GM18526 (cell line): ENCODE data around the gene MMS19.

Experiments
- POLR2A ChIP-seq: IDR thresholded peaks from 3 replicates; pipeline ENCODE4 v1.6.1; 2011; ENCODE audit not compliant: insufficient read length; ENCODE audit errors: extremely low read depth

MMS19 gene

DNA sequence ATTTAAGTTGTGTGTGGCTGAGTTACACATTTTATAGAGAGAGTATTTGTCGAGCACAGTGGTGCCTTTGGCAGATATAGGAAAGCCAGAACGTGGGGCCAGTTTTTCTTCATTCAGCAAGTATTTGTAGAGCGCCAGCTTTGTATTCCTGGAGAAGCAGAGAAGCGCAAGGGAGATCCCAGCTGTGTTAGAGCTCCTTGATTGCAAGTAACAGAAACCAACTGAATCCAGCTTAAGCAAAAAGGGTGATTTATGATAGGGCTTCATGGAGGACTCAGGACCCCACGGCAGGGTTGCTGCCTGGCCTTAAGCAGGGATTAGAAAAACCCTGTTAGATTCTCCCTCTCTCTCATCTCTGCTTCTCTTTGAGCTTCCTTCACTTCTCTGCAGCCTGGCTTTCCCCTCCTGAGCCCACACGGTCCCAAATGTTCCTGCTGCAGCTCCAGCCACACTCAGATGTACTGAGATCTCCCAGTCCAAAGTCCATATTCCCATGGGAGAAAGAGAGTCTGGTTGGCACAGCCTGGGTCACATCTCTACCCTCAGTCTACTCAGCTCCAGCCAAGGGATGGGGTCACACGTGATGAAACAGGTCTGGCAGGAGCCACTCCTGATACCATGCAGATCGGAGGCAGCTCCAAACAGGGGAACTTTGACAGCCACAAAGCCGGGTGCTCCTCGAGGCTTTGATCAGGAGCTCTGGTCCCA is 17.2 kb upstream of the MMS19 start:
- no peak for TF ChIP-seq POLR2A

DNA sequence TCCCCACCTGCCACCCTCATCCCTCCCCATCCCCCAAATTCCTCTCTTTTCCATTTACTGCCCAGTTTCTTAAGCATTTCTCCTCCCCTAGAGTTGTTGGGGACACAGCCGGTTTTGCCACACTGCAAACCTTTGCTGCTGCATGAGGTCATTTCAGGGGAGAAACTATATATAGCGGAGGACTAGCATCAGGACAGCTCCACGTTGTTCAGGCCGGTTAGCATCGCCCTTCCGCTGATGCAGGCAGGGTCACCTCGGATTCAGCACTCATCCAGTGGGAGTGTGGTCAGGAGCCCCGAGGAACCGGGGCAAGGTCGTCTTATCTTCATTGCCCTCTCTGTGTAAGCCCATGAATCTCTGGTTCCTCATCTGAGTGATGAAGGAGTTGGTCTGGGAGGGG is 16.1 kb upstream of the MMS19 start:
- no peak for TF ChIP-seq POLR2A

DNA sequence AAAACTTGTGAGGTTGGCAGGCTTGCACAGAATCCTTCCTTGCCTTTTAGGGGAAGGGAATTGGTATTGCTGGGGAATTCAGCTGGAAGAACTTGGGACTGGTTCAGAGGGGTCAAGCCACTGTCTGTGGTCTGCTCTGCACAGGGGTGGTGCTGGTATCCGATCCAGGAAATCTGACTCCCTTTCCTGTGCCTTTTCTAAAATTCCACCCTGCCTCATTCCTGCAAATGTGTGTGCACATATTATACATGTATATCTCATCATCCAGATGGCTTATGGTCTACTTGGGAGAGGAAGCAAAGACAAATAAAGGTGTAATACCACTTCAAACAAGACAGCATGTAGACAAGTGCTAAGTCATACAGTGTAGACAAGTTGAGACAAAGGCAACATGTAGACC is 14.8 kb upstream of the MMS19 start:
- no peak for TF ChIP-seq POLR2A

DNA sequence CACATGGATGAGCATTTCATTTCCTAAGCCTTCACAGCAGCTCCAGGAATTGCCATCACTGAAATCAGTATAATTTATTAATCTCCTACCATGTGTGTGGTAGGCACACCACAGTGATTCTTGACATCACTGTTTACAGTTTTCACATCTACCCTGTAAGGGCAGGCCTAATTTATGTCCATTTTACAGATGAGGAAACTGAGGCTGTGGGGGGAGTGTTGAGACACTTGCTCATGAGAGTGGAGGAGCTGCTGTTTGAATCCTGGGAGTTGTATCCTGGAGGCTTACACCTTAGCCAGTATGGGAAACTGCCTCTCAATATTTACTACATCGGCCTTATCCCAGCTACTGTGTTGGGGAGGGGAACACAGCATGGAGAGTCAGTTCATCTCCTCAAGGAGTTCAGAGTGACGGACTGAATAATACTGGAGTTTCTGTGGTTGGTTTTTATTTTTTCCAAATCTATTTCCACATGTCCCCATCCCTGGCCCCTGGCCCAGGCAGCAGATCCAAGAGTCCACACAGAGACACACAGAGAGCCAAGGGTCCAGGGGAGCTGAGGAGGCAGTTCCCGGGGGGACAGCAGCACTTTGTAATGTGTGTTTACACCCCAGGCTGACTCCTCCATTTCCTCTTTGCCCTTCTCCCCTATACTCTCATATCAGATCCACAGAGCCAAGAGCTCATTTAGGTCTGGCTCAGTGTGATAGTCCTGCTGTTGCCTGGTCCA is 13.7 kb upstream of the MMS19 start:
- no peak for TF ChIP-seq POLR2A

DNA sequence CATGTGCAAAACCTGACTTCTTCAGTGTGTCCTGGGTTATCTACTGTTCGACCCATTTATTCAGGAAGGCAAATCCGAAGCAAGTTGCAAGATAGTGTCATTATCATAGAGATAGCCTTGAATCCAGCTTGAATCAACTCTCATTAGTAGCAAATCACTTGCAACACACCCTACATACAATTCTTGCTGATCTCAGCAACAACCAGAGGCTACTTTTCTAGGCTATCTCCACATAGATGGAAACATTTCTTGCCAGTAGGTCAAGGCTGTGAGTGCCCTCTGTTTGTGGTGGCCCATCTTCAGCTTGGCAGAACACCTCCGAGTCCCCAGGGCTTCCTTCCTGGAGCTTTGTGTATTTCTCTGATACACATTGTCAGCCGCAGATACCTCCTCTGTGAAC is 12.5 kb upstream of the MMS19 start:
- no peak for TF ChIP-seq POLR2A

DNA sequence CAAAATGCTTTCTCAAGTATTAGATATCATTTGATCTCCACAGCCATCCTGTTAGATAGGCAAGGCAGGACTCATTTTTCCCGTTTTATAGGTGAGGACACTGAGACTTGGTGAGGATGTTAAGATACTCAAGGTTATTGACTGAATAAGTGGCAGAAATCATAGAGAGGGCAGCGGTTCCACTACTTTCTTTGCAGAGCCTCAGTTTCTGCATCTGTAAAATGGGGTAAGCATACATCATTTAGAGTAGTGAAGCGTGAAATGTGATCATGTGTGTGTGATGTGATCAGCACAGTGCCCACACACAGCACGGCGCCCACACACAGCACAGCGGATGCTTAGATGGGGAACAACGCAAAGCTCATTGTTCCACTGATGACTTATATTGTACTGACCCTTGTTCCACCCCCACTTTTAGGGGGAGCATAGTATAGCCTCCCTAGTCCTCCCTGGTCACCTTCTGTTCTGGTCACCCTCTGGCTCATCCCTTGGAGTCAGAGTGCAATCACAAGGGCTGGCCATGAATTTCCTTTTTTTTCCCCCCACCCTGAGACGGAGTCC is 11.0 kb upstream of the MMS19 start:
- no peak for TF ChIP-seq POLR2A

DNA sequence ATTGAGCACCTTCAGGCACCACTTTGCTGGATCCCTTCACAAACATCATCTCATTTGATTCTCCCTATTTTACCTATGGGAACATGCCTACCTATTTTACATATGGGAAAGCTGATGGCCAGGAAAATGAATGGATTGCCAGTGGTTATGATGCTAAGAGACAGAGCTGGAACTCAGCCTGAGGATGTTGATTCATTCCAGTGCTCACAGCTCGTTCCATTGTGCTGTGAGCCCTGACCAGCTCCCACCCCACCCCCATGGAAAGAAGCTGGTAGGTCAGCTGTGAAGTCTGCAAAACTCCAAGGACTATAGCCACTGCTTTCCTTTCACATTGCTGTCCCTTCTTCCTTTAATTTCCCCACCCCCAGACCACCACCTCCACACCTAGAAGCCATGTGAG is 10.1 kb upstream of the MMS19 start:
- TF ChIP-seq POLR2A = no peak

DNA sequence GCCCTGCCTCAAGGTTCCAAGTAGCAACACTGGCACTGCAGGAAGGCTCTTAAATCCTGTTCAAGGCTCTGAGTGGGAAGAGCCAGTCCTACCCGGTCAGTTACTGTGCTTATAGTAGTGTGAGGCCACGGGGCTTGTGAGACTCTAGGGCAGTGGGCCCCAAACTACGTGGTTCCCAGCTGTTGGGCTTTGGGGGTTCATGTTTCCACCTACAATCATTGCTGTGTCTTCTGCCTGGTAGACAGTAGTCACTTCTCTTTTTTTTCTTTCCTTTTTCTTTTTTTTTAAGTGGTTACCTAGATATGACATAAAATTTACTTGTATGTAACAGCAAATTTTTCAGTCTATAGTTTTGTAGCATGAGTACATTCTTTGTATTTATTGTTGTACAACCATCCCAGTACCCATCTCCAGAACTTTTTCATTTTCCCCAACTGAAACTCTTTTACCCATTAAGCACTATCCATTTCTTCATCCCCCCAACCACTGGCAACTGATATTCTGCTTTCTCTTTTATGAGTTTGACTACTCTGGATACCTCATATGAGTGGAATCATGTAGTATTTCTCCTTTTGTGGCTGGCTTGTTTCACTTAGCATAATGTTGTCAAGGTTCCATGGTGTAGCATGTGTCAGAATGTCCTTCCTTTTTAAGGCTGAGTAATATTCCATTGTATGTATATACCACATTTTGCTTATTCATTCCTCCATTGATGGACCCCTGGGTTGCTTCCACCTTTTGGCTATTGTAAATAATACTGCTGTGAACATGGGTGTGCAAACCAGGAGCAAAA is 8.2 kb upstream of the MMS19 start:
- TF ChIP-seq POLR2A = no peak

DNA sequence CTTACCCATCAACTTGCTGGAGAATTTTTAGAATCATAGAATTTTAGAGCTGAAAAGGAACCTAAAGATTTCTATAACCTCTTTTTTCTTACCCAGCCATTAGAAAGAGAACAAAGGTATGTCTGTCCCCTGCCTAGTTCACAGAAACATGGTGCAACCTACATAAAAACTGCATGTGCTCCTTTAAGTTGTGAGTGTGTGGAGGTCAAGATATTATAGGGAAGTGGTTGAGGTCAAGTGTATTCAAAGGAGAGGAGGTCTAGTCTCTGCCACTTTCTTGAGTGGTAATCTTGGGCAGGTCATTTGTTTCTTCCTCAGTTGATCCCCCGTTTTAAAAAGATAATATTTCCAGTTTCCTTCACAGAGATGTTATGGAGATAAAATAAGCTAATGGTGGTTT is 6.9 kb upstream of the MMS19 start:
- TF ChIP-seq POLR2A = no peak

DNA sequence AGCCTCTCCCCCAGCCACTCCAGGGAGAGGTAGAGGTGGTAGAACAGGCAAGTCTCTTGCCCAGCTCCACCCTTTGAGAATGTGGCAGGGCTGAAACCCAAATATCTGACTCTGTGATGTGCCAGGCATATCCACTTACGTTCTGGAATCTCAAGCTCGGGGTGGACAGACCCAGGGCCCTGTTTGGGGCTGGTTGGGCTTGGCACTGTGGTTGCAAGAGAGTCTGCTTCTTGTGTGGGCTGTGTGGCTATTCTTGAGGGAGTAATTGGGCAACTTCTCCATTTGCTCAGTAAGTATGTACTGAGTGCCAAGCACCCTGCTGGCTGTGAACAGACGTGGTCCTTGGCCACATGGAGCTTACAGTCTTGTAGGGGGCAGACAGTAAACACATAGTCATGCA is 5.2 kb upstream of the MMS19 start:
- TF ChIP-seq POLR2A = no peak

DNA sequence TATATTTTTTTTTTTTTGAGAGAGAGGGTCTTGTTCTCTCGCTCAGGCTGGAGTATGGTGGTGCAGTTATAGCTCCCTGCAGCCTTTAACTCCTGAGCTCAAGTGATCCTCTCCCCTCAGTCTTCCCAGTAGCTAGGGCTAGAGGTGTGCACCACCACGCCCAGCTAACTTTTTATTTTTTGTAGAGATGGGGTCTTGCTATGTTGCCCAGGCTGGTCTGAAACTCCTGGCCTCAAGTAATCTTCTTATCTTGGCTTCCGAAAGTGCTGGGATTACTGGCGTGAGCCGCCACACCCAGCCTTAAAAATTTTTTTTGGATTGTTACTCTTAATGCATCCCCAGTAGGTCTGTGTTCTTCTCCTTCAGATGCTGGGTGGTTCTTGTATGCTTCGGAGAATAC is 4.7 kb upstream of the MMS19 start:
- no peak for TF ChIP-seq POLR2A

DNA sequence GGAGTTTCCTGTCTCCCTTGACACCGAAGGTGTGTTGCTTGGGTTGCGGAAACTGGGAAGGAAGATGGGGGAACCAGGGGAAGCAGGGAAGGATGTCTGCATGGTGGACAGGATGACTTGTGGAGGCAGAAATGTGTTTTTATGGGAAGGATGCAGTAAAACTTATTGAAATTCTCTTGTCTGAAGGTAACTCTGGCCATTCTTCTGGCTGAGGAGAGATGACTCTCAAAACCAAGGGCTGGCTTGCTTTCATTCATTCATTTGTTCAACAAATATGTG is 2.0 kb upstream of the MMS19 start:
- no peak for TF ChIP-seq POLR2A

DNA sequence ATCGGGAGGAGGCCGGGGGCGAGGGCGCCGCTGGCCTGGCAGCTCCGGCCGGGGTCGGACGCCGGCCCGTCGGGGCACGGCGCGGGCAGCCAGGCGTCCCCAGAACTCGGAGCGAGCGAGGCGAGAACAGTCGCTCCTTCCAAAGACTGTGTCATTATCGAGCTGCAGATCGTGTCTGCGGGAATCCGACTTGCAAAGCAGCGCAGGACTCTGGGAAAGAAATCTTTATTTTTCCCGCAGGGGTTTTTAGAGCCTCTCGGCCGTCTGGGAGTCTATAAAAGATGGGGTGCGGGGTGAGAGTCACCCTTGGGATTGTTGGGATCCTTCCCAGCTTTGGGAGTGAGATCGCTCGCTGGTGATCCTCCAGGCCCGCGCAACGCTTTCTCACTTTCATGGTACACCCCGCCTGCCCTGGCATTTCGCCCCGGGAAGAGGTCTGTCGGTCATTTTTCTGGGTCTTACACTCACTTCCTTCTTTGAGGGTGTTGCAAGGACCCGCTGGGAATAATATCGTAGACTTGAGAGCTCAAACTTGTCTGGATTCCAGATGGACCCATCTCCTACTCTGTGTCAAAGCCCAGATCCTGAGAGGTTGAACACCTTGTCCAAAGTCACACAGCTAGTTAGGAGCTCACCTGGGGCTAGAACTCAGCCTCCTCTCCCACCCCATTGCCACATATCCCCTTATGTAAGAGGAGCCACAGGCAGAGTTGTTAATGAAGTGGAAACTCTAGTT is 1.5 kb upstream of the MMS19 start:
- TF ChIP-seq POLR2A = no peak

DNA sequence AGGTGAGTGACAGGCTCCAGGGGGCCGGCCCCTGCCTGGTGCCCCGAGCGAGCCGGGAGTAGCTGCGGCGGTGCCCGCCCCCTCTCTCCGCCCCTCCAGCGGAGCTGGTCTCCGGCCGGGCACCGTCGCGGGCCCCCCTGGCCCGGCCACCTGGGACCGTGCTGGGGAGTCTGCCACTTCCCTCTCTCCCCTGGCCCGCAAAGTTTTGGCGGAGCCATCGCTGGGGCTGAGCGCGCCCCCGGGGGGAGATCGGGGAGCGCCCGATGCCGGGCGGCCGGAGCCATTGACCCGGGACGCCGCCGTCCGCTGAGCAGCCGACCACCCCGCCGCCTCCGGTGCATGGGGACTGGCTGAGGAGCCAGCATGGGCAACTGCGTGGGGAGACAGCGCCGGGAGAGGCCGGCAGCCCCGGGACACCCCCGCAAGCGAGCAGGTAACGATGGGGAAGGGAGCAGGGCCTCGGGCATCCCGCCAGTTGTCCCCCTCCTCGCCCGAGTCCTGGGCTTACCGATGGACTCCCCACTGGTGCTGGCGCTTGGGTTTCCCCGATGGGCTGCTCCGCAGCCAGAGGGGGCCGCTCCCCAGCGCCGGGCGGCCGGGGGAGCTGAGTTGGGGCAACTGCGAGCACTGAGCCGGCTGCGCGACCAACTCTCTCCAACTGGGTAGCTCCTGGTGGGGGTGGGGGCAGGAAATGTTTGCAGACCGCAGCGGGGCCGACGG is 779 bp upstream of the MMS19 start, which contains the start of gene UBTD1:
Gene UBTD1, plus strand, starts transcription at position 84 of the 720 bp plus-strand sequence. Its CDS starts 280 bp downstream, at position 364.
- no peak for TF ChIP-seq POLR2A
